Stomach (tissue), 4 donors: Measurements from ENCODE around the gene ALDH1A1.

Experiments
- EP300 ChIP-seq: sonication (generic); formaldehyde crosslinking; IDR thresholded peaks from one replicate; pipeline ENCODE4 v1.6.1; 2017; ENCODE audit warnings: antibody characterized with exemption
- POLR2A ChIP-seq, 4 donors: fragments of 450-650 bp; IDR thresholded peaks; one replicate each; pipeline ENCODE4 v1.6.1; 2016; ENCODE audit warnings: antibody characterized with exemption in 4 of 4, control low read depth in 2 of 4, mild to moderate bottlenecking in 1 of 4, moderate library complexity in 1 of 4
- POLR2AphosphoS5 ChIP-seq, 3 donors: sonication (generic); formaldehyde crosslinking; IDR thresholded peaks; one replicate each; pipeline ENCODE4 v1.6.1; 2016; ENCODE audit warnings: antibody characterized with exemption in 3 of 3
- TF ChIP-seq, protein P1 (sequence below), 7 experiments: fragments of 450-650 bp in 4 of 7; fragments of 200-600 bp in 3 of 7; sonication (generic) in 3 of 7; IDR thresholded peaks; one replicate each; pipeline ENCODE4 v1.5.1; 2016 to 2019; ENCODE audit warnings: antibody characterized with exemption in 7 of 7, control low read depth in 2 of 7, mild to moderate bottlenecking in 1 of 7

DNA sequence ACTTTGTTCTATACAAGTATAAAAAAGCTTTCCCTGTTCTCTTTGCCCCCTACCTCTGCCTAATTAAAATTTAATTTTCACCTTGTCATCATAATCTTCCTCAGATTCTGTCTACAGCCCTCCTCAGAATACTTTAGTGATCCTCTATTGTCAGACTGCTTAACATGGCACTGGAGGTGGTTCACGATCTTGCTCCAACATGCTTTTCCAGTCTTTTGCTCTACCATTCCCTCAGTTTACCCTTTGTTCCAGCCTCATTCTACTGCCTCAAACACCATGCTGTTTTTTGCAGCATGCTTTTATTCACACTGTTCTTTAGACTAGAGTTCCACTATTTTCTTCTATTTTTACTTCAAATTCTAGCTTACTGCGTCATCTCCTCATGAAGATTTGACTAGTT, 10.4 kb downstream of the ALDH1A1 start:
- TF ChIP-seq, protein P1, sequence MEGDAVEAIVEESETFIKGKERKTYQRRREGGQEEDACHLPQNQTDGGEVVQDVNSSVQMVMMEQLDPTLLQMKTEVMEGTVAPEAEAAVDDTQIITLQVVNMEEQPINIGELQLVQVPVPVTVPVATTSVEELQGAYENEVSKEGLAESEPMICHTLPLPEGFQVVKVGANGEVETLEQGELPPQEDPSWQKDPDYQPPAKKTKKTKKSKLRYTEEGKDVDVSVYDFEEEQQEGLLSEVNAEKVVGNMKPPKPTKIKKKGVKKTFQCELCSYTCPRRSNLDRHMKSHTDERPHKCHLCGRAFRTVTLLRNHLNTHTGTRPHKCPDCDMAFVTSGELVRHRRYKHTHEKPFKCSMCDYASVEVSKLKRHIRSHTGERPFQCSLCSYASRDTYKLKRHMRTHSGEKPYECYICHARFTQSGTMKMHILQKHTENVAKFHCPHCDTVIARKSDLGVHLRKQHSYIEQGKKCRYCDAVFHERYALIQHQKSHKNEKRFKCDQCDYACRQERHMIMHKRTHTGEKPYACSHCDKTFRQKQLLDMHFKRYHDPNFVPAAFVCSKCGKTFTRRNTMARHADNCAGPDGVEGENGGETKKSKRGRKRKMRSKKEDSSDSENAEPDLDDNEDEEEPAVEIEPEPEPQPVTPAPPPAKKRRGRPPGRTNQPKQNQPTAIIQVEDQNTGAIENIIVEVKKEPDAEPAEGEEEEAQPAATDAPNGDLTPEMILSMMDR (IDR thresholded peaks at IDR 0.05): no peak
- TF ChIP-seq POLR2A (IDR thresholded peaks at IDR 0.05) (no peak), EP300 (no peak), POLR2AphosphoS5 (IDR thresholded peaks at IDR 0.05) (no peak)
